ENCODE results near the gene LYRM1. TPM values are rescaled to one million over a fixed set of nuclear protein-coding genes. Genes with fewer than 3 reads are reported as not detected.

Gene LYRM1
- total RNA-seq, 4 donors from 2014 or later: 36.4 to 74.7 (median 38.8) TPM

DNA sequence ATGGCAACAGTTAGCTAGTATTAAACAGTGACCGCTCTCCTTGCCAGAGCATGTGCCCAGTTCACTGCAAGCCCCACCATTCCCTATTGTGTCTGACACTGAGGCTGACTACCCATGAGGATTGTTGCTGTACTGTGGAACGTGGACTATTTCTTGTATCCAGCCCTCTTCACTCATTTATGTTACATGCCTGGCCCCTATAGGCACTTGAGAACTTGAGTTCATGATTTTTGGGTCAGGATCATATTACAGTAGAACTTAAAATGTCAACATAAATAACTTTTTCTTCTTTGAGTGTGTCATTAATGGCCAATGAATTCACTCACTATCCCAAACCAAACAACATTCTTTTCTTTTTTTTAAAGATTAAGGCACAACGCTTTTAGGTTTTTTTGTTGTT is 55.7 kb downstream of the LYRM1 start:
- H3K4me1 ChIP-seq: no peaks in the 10 kb centered on the region
- intact Hi-C loops (cut with DNase I; ENCODE audit: low total_unique reads): no loop called here
- in situ Hi-C loops (cut with MboI; ENCODE audit: low sequenced_read_pairs in 4 of 4): no loop called here
- no peaks in the 10 kb centered on the region for H3K27me3 ChIP-seq
- ATAC-seq (no peak), DNase-seq (no peak)
- TF ChIP-seq, protein P1, sequence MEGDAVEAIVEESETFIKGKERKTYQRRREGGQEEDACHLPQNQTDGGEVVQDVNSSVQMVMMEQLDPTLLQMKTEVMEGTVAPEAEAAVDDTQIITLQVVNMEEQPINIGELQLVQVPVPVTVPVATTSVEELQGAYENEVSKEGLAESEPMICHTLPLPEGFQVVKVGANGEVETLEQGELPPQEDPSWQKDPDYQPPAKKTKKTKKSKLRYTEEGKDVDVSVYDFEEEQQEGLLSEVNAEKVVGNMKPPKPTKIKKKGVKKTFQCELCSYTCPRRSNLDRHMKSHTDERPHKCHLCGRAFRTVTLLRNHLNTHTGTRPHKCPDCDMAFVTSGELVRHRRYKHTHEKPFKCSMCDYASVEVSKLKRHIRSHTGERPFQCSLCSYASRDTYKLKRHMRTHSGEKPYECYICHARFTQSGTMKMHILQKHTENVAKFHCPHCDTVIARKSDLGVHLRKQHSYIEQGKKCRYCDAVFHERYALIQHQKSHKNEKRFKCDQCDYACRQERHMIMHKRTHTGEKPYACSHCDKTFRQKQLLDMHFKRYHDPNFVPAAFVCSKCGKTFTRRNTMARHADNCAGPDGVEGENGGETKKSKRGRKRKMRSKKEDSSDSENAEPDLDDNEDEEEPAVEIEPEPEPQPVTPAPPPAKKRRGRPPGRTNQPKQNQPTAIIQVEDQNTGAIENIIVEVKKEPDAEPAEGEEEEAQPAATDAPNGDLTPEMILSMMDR (IDR thresholded peaks at IDR 0.05 in 4 of 5, conservative IDR thresholded peaks at IDR 0.05 in 1 of 5): no peak
- TF ChIP-seq POLR2A (IDR thresholded peaks at IDR 0.05): no peak
- H3K4me3 ChIP-seq: no peak overlapping the region
- no peak overlapping the region for H3K27ac ChIP-seq
- no peaks in the 10 kb centered on the region for H3K36me3 ChIP-seq
- H3K9me3 ChIP-seq: no peaks in the 10 kb centered on the region

DNA sequence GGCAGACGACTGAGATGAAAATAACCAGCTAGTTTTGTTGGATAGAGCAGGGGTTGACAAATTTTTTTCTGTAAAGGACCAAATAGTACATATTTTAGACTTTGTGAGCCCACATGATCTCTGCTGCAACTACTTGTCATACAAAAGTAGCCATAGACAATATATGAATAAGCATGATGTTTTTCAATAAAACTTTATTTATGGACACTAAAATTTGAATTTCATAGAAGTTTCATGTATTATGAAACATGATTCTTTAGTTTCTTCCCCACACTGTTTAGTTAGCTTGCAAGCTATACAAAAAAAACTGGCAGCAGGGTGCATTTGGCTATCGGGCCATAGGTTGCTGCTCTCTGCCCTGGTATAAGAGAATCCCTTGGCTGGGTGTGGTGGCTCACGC is 56.6 kb downstream of the LYRM1 start:
- Histone ChIP-seq H3K4me1 (no peaks in the 10 kb centered on the region), H3K36me3 (no peaks in the 10 kb centered on the region), H3K4me3 (no peak overlapping the region), H3K27me3 (no peaks in the 10 kb centered on the region), H3K9me3 (no peaks in the 10 kb centered on the region), H3K27ac (no peak overlapping the region)
- TF ChIP-seq, protein P1 (IDR thresholded peaks at IDR 0.05 in 4 of 5, conservative IDR thresholded peaks at IDR 0.05 in 1 of 5): no peak
- no peak for TF ChIP-seq POLR2A (IDR thresholded peaks at IDR 0.05)
- intact Hi-C loops (cut with DNase I; ENCODE audit: low total_unique reads): no loop called here
- ATAC-seq: no peak
- DNase-seq: no peak
- in situ Hi-C loops (cut with MboI; ENCODE audit: low sequenced_read_pairs in 4 of 4): no loop called here

DNA sequence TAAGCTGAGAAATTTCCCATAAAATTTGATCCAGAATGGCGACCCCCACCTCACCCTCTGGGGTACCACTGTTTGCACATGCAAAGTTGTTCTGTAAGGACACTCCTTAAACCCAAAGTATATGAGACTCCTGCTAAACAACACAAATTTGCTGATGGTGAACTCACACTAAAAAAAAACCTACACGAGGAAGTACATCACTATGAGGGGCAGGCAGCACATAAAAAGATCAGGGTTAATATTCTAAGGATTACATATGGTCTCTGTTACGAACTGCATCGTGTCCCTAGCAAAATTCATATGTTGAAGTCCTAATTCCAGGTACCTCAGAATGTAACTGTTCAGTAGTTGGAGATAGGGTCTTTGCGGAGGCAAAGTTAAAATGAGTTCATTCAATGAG is 60.3 kb downstream of the LYRM1 start:
- no peaks in the 10 kb centered on the region for H3K4me1 ChIP-seq
- H3K9me3 ChIP-seq: no peaks in the 10 kb centered on the region
- intact Hi-C loops (cut with DNase I; ENCODE audit: low total_unique reads) (no loop called here), in situ Hi-C loops (cut with MboI; ENCODE audit: low sequenced_read_pairs in 4 of 4) (no loop called here)
- H3K36me3 ChIP-seq: no peaks in the 10 kb centered on the region
- H3K4me3 ChIP-seq: no peak overlapping the region
- ATAC-seq: no peak
- no peak for TF ChIP-seq POLR2A (IDR thresholded peaks at IDR 0.05)
- TF ChIP-seq, protein P1 (IDR thresholded peaks at IDR 0.05 in 4 of 5, conservative IDR thresholded peaks at IDR 0.05 in 1 of 5): no peak
- H3K27ac ChIP-seq: no peak overlapping the region
- no peak for DNase-seq
- H3K27me3 ChIP-seq: no peaks in the 10 kb centered on the region

DNA sequence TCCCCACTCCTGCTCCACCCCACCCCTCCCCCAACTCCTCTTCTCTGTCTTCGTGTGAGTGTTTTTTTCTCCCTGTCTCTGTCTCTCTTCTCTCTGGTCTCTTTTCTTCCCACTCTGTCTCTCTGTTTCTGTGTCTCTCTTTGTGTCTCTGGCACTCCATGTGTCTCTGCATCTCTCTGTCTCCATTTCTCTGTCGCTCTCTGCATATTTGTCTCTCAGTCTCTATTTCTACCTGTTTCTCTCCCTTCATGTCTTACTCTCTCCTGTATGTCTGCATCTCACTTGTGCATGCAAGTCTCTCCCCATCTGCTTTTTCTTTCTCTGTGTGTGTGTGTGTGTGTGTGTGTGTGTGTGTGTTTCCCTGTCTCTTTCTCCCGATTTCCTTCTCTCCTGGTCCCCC is 68.2 kb downstream of the LYRM1 start:
- TF ChIP-seq POLR2A (IDR thresholded peaks at IDR 0.05): no peak
- TF ChIP-seq, protein P1 (IDR thresholded peaks at IDR 0.05 in 4 of 5, conservative IDR thresholded peaks at IDR 0.05 in 1 of 5): no peak
- DNase-seq (no peak), ATAC-seq (no peak)
- Histone ChIP-seq H3K4me3 (no peak overlapping the region), H3K27me3 (no peaks in the 10 kb centered on the region), H3K36me3 (no peaks in the 10 kb centered on the region), H3K27ac (no peak overlapping the region), H3K4me1 (no peaks in the 10 kb centered on the region), H3K9me3 (no peaks in the 10 kb centered on the region)
- in situ Hi-C loops (cut with MboI; ENCODE audit: low sequenced_read_pairs in 4 of 4): no loop called here
- intact Hi-C loops (cut with DNase I; ENCODE audit: low total_unique reads): no loop called here

DNA sequence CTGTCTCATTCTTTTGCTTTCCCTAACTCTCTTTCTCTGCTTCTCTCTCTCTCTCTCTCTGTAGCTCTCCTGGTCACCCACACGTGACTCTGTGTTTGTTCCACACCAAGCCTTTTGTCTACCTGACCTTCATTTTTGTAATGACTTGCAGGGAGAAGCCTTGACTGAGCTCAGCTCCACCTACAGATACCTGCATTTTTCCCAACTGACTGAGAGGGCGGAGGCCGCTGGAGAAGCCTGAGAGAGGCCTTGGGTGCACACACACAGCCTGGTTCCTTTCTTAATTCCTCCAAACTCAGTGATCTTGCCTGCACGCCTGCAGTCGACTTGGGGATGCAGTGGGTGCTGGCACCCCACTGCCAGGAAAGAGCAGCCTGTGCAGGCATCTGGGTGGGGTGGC is 68.8 kb downstream of the LYRM1 start:
- no peak for DNase-seq
- H3K36me3 ChIP-seq: no peaks in the 10 kb centered on the region
- no peak for ATAC-seq
- no peaks in the 10 kb centered on the region for H3K4me1 ChIP-seq
- intact Hi-C loops (cut with DNase I; ENCODE audit: low total_unique reads): no loop called here
- in situ Hi-C loops (cut with MboI; ENCODE audit: low sequenced_read_pairs in 4 of 4): no loop called here
- H3K27me3 ChIP-seq: no peaks in the 10 kb centered on the region
- H3K27ac ChIP-seq: no peak overlapping the region
- no peak for TF ChIP-seq POLR2A (IDR thresholded peaks at IDR 0.05)
- TF ChIP-seq, protein P1 (IDR thresholded peaks at IDR 0.05 in 4 of 5, conservative IDR thresholded peaks at IDR 0.05 in 1 of 5): no peak
- no peak overlapping the region for H3K4me3 ChIP-seq
- H3K9me3 ChIP-seq: no peaks in the 10 kb centered on the region
